Fibroblast of lung (primary cell): Measurements from ENCODE around the gene HECTD1. TPM values are rescaled to one million over a fixed set of nuclear protein-coding genes. Genes with fewer than 3 reads are reported as not detected.

ENCODE experiments used
- DNase-seq, 2 donors: peaks; one replicate each; pipeline versions ENCODE4 v3.0.0 to v3.0.0-alpha.2; 2010; ENCODE audit warnings: low read depth in 2 of 2
- H2AFZ ChIP-seq: 2 replicates; pipeline ENCODE4 v1.5.1; 2012; ENCODE audit warnings: low read length, control low read depth, inconsistent platforms
- H3K27ac ChIP-seq: 2 replicates; pipeline ENCODE4 v1.5.1; 2011; ENCODE audit warnings: low read length, control low read depth; ENCODE audit not compliant: insufficient read depth
- H3K27me3 ChIP-seq: 2 replicates; pipeline ENCODE4 v1.5.1; 2011; ENCODE audit warnings: mild to moderate bottlenecking, low read length; ENCODE audit not compliant: control insufficient read depth, insufficient read depth
- H3K36me3 ChIP-seq: 2 replicates; pipeline ENCODE4 v1.5.1; 2011; ENCODE audit warnings: low read length; ENCODE audit not compliant: control insufficient read depth, insufficient read depth
- H3K4me1 ChIP-seq: 2 replicates; pipeline ENCODE4 v1.5.1; 2011; ENCODE audit warnings: low read length; ENCODE audit not compliant: control insufficient read depth, insufficient read depth; ENCODE audit errors: extremely low read depth
- H3K4me2 ChIP-seq: 2 replicates; pipeline ENCODE4 v1.5.1; 2011; ENCODE audit warnings: low read length, control low read depth; ENCODE audit not compliant: insufficient read depth; ENCODE audit errors: extremely low read depth
- H3K4me3 ChIP-seq, 4 experiments: fragments of 200-600 bp in 1 of 4; sonication (generic) in 1 of 4; replicated peaks in 1 of 4; 2 replicates each; pipeline ENCODE4 v1.5.1; 2011 to 2016; ENCODE audit warnings: low read length in 4 of 4, low read depth in 3 of 4, mild to moderate bottlenecking in 3 of 4, control low read depth in 2 of 4, inconsistent platforms in 1 of 4, mixed read lengths in 1 of 4; ENCODE audit not compliant: insufficient read depth in 1 of 4; ENCODE audit errors: control extremely low read depth in 1 of 4
- H3K79me2 ChIP-seq: 2 replicates; pipeline ENCODE4 v1.5.1; 2012; ENCODE audit warnings: mild to moderate bottlenecking, low read length, inconsistent platforms; ENCODE audit not compliant: control insufficient read depth, insufficient read depth
- H3K9ac ChIP-seq: 2 replicates; pipeline ENCODE4 v1.5.1; 2011; ENCODE audit warnings: mild to moderate bottlenecking, low read length, control low read depth; ENCODE audit not compliant: insufficient read depth
- H3K9me3 ChIP-seq: 2 replicates; pipeline ENCODE4 v1.5.1; 2012; ENCODE audit warnings: low read depth, low read length; ENCODE audit not compliant: control insufficient read depth, insufficient read depth
- H4K20me1 ChIP-seq: 2 replicates; pipeline ENCODE4 v1.5.1; 2011; ENCODE audit warnings: low read length; ENCODE audit not compliant: control insufficient read depth, insufficient read depth; ENCODE audit errors: extremely low read depth
- CTCF ChIP-seq, 2 donors: IDR thresholded peaks in 1 of 2; conservative IDR thresholded peaks in 1 of 2; 1 replicate in 1 of 2; 2 replicates in 1 of 2; pipeline ENCODE4 v1.5.1; 2011 to 2012; ENCODE audit warnings: low read length in 2 of 2, control low read depth in 1 of 2, inconsistent platforms in 1 of 2, low read depth in 1 of 2, mild to moderate bottlenecking in 1 of 2
- EZH2 ChIP-seq: IDR thresholded peaks from 2 replicates; pipeline ENCODE4 v1.5.1; 2012; ENCODE audit warnings: low read length, control low read depth, mild to moderate bottlenecking; ENCODE audit errors: missing control alignments
- polyA plus RNA-seq, 2 donors: library from polyadenylated mRNA; depleted of rRNA in 1 of 2; stranded (reverse) in 1 of 2; unstranded in 1 of 2; fragments of >200 nt; gene quantifications; 2 replicates each; pipeline ENCODE4 v1.2.1, GENCODE V29; 2011 to 2012; ENCODE audit warnings: missing spikeins in 1 of 2
- total RNA-seq: library from RNA; depleted of rRNA; stranded (reverse); fragments of >200 nt; gene quantifications from 2 replicates; pipeline ENCODE4 v1.2.1, GENCODE V29; 2014

Gene HECTD1
- total and polyA plus RNA-seq, 2 donors (not counting 1 experiment from before 2014, with no cell fraction given): 135 to 534 TPM

DNA sequence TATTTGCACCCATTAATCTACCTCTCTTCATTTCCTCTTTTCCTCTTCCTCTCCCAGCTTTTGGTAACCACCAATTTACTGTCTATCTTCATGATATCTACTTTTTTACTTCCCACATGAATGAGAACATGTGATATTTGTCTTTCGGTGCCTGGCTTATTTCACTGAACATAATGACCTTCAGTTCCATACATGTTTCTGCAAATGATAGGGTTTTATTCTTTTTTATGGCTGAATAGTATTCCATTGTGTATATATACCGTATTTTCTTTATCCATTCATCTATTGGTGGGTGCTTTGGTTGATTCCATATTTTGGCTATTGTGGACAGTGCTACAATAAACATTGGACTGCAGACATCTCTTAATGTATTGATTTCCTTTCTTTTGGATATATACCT is 132.4 kb downstream of the HECTD1 start:
- Histone ChIP-seq H3K9ac (no peak overlapping the region), H3K4me3 (no peak overlapping the region), H3K4me1 (peaks cover 2% of the 10 kb centered on the region), H3K4me2 (no peak overlapping the region), H2AFZ (no peak overlapping the region), H3K27ac (no peak overlapping the region), H3K36me3 (no peaks in the 10 kb centered on the region), H3K9me3 (no peaks in the 10 kb centered on the region), H3K79me2 (no peaks in the 10 kb centered on the region), H3K27me3 (no peaks in the 10 kb centered on the region), H4K20me1 (no peaks in the 10 kb centered on the region)
- TF ChIP-seq CTCF (conservative IDR thresholded peaks at IDR 0.05 in 1 of 2, IDR thresholded peaks at IDR 0.05 in 1 of 2; ENCODE audit: low read depth in 1 of 2, low read length in 2 of 2) (no peak), EZH2 (no peak)
- DNase-seq: no peak

- Histone ChIP-seq H3K4me3 (no peak overlapping the region), H3K36me3 (no peaks in the 10 kb centered on the region), H3K79me2 (no peaks in the 10 kb centered on the region), H3K4me2 (no peak overlapping the region), H3K27ac (no peak overlapping the region), H3K27me3 (no peaks in the 10 kb centered on the region), H3K9me3 (no peaks in the 10 kb centered on the region), H3K9ac (no peak overlapping the region), H4K20me1 (no peaks in the 10 kb centered on the region), H3K4me1 (no peaks in the 10 kb centered on the region), H2AFZ (no peak overlapping the region)
- no peak for TF ChIP-seq CTCF (conservative IDR thresholded peaks at IDR 0.05 in 1 of 2, IDR thresholded peaks at IDR 0.05 in 1 of 2; ENCODE audit: low read depth in 1 of 2, low read length in 2 of 2)
- TF ChIP-seq EZH2: no peak
- peak in 1 of 2 donors; percentile 55 for DNase-seq
Measured at GRCh38 chr14:31071151-31071550, 136.4 kb downstream of the HECTD1 start.

DNA sequence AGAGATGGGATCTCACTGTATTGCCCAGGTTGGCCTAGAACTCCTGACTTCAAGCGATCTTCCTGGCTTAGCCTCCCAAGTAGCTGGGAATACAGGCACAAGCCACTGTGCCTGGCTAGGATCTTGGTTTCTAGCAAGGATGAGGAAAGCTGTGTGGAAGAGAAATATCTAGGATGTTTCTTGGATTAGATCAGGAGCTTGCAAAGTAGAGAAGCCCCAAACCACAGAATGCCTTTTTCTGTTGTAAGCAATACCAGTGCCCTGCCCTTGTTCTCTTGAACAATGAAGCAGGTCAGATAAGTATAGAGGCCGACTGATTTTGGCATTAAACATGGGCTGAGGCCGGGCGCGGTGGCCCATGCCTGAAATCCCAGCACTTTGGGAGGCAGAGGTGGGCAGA is 137.2 kb downstream of the HECTD1 start:
- no peak overlapping the region for H3K27ac ChIP-seq

More for the DNA sequence above, 137.2 kb downstream of the HECTD1 start:
- no peak overlapping the region for H2AFZ ChIP-seq
- no peaks in the 10 kb centered on the region for H3K36me3 ChIP-seq
- H3K9me3 ChIP-seq: no peaks in the 10 kb centered on the region
- DNase-seq: peak; percentile 84 to 99
- H3K27me3 ChIP-seq: no peaks in the 10 kb centered on the region
- H3K4me2 ChIP-seq: no peak overlapping the region
- TF ChIP-seq CTCF (conservative IDR thresholded peaks at IDR 0.05 in 1 of 2, IDR thresholded peaks at IDR 0.05 in 1 of 2; ENCODE audit: low read depth in 1 of 2, low read length in 2 of 2) (no peak), EZH2 (no peak)
- H4K20me1 ChIP-seq: no peaks in the 10 kb centered on the region
- no peak overlapping the region for H3K9ac ChIP-seq
- H3K4me1 ChIP-seq: no peaks in the 10 kb centered on the region
- no peak overlapping the region for H3K4me3 ChIP-seq
- no peaks in the 10 kb centered on the region for H3K79me2 ChIP-seq
